ENCODE data around the gene FBXL14.

DNA sequence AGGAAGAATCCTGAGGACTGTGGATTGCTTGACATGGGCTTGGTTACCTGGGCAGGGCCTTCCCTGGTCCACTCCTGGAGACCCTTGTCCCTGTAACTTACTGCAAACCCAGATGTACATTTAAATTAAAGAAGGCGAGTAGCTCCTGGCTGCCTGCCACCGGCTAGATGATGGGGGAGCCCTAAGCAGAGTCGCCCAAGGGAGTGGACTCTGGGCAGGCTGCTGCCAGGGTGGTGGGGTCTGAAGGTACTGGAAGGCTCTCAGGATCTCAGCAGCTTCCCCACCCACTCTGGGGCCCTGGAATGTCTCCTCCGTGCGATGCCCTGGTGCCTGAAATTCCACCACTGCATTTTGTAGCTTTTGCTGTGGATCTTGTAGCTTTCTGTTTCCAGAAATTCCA lies 74.7 kb downstream of the FBXL14 start:
- TF ChIP-seq, protein P1, sequence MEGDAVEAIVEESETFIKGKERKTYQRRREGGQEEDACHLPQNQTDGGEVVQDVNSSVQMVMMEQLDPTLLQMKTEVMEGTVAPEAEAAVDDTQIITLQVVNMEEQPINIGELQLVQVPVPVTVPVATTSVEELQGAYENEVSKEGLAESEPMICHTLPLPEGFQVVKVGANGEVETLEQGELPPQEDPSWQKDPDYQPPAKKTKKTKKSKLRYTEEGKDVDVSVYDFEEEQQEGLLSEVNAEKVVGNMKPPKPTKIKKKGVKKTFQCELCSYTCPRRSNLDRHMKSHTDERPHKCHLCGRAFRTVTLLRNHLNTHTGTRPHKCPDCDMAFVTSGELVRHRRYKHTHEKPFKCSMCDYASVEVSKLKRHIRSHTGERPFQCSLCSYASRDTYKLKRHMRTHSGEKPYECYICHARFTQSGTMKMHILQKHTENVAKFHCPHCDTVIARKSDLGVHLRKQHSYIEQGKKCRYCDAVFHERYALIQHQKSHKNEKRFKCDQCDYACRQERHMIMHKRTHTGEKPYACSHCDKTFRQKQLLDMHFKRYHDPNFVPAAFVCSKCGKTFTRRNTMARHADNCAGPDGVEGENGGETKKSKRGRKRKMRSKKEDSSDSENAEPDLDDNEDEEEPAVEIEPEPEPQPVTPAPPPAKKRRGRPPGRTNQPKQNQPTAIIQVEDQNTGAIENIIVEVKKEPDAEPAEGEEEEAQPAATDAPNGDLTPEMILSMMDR (IDR thresholded peaks at IDR 0.05), result no peak
- no peak for TF ChIP-seq ZFX (IDR thresholded peaks at IDR 0.05; ENCODE audit: borderline replicate concordance)

All from 22Rv1 (cell line).